IMR-90 (cell line): ENCODE measurements around the gene SMARCA4. TPM values are rescaled to one million over a fixed set of nuclear protein-coding genes. Genes with fewer than 3 reads are reported as not detected.

Source experiments
- ATAC-seq: fragments of 200-7000 bp; cut with Tn5 transposase; 2 replicates; pipeline ENCODE4 v1.9.1; 2020; ENCODE audit warnings: low read depth, mild to moderate bottlenecking, moderate library complexity
- BruUV-seq: library from RNA; stranded (reverse); fragments of 400-500 nt; replicated peaks from 2 replicates; lab custom pipeline; 2021; lab: Mats Ljungman, UMichigan
- CTCF ChIA-PET: fragments of 300-600 bp; formaldehyde crosslinking; extraction: SDS; loops from one replicate; lab custom pipeline; 2021; ENCODE audit warnings: antibody characterized with exemption; lab: Yijun Ruan, JAX
- POLR2A ChIA-PET: fragments of 300-600 bp; sonication (Branson Sonifier 250); formaldehyde crosslinking; loops from one replicate; lab custom pipeline; 2022; ENCODE audit warnings: antibody characterized with exemption; ENCODE audit not compliant: unreplicated experiment; lab: Charles Lee
- DNase-seq: peaks from one replicate; pipeline ENCODE4 v3.0.0; 2013
- H2AFZ ChIP-seq: replicated peaks from 2 replicates; pipeline ENCODE3; 2013; ENCODE audit warnings: low read length, mild to moderate bottlenecking; ENCODE audit not compliant: poor library complexity
- H2AK5ac ChIP-seq: 2 replicates; pipeline ENCODE4 v1.6.1; 2013; ENCODE audit warnings: low read depth, low read length, inconsistent platforms
- H2AK9ac ChIP-seq: replicated peaks from 2 replicates; pipeline ENCODE3; 2013; ENCODE audit warnings: mild to moderate bottlenecking, low read depth, low read length, moderate library complexity; ENCODE audit not compliant: poor library complexity
- H2BK120ac ChIP-seq: 2 replicates; pipeline ENCODE4 v1.6.1; 2013; ENCODE audit warnings: low read depth, low read length, inconsistent platforms
- H2BK15ac ChIP-seq: 3 replicates; pipeline ENCODE4 v1.6.1; 2013; ENCODE audit warnings: low read depth, low read length, inconsistent platforms
- H2BK20ac ChIP-seq: 2 replicates; pipeline ENCODE4 v1.6.1; 2013; ENCODE audit warnings: low read depth, mild to moderate bottlenecking, inconsistent platforms, low read length, moderate library complexity
- H2BK5ac ChIP-seq: 2 replicates; pipeline ENCODE4 v1.6.1; 2013; ENCODE audit warnings: mild to moderate bottlenecking, low read depth, low read length, inconsistent platforms; ENCODE audit not compliant: poor library complexity, severe bottlenecking
- H3K14ac ChIP-seq: replicated peaks from 2 replicates; pipeline ENCODE4 v1.6.1; 2013; ENCODE audit warnings: low read depth, low read length, inconsistent platforms
- H3K18ac ChIP-seq: 2 replicates; pipeline ENCODE4 v1.6.1; 2013; ENCODE audit warnings: low read depth, low read length, control low read depth
- H3K23ac ChIP-seq: 2 replicates; pipeline ENCODE4 v1.6.1; 2013; ENCODE audit warnings: low read depth, low read length, inconsistent platforms
- H3K27ac ChIP-seq: 2 replicates; pipeline ENCODE4 v1.5.1; 2013; ENCODE audit warnings: mild to moderate bottlenecking, control low read depth, low read length; ENCODE audit not compliant: insufficient read depth
- H3K27me3 ChIP-seq: 2 replicates; pipeline ENCODE4 v1.6.1; 2013; ENCODE audit warnings: low read length; ENCODE audit not compliant: control insufficient read depth, insufficient read depth
- H3K36me3 ChIP-seq: 2 replicates; pipeline ENCODE4 v1.6.1; 2013; ENCODE audit warnings: low read length, mixed read lengths; ENCODE audit not compliant: control insufficient read depth, insufficient read depth
- H3K4ac ChIP-seq: 2 replicates; pipeline ENCODE4 v1.6.1; 2013; ENCODE audit warnings: low read depth, low read length, inconsistent platforms
- H3K4me1 ChIP-seq: 2 replicates; pipeline ENCODE4 v1.6.1; 2013; ENCODE audit warnings: low read length, mixed read lengths; ENCODE audit not compliant: control insufficient read depth, insufficient read depth
- H3K4me2 ChIP-seq: 2 replicates; pipeline ENCODE4 v1.6.1; 2013; ENCODE audit warnings: low read depth, mild to moderate bottlenecking, control low read depth, low read length, moderate library complexity
- H3K4me3 ChIP-seq: 2 replicates; pipeline ENCODE4 v1.5.1; 2013; ENCODE audit warnings: low read depth, mild to moderate bottlenecking, control low read depth, low read length, moderate library complexity; ENCODE audit not compliant: insufficient read depth
- H3K56ac ChIP-seq: 2 replicates; pipeline ENCODE4 v1.6.1; 2013; ENCODE audit warnings: low read length, inconsistent platforms; ENCODE audit not compliant: insufficient read depth; ENCODE audit errors: extremely low read depth
- H3K79me1 ChIP-seq, 2 experiments: 2 replicates each; pipeline ENCODE4 v1.6.1; 2013; ENCODE audit warnings: low read length in 2 of 2, inconsistent platforms in 1 of 2, low read depth in 1 of 2
- H3K9ac ChIP-seq: 2 replicates; pipeline ENCODE4 v1.6.1; 2013; ENCODE audit warnings: low read depth, low read length, control low read depth
- H3K9me1 ChIP-seq: 2 replicates; pipeline ENCODE4 v1.6.1; 2013; ENCODE audit warnings: low read length, inconsistent platforms; ENCODE audit not compliant: insufficient read depth
- H3K9me3 ChIP-seq: 2 replicates; pipeline ENCODE4 v1.6.1; 2013; ENCODE audit warnings: low read length; ENCODE audit not compliant: control insufficient read depth, insufficient read depth
- H4K20me1 ChIP-seq: 2 replicates; pipeline ENCODE4 v1.6.1; 2013; ENCODE audit warnings: low read length, inconsistent platforms; ENCODE audit not compliant: insufficient read depth
- H4K5ac ChIP-seq: 2 replicates; pipeline ENCODE4 v1.6.1; 2013; ENCODE audit warnings: mild to moderate bottlenecking, low read depth, low read length, control low read depth
- H4K8ac ChIP-seq, 2 experiments: 2 replicates each; pipeline ENCODE4 v1.6.1; 2013; ENCODE audit warnings: low read depth in 2 of 2, low read length in 2 of 2, control low read depth in 1 of 2, inconsistent platforms in 1 of 2
- H4K91ac ChIP-seq: 2 replicates; pipeline ENCODE4 v1.6.1; 2013; ENCODE audit warnings: low read depth, low read length, inconsistent platforms; ENCODE audit not compliant: insufficient read depth
- BHLHE40 ChIP-seq: fragments of 150-350 bp; IDR thresholded peaks from 2 replicates; pipeline ENCODE4 v1.6.1; 2016; ENCODE audit warnings: mild to moderate bottlenecking, low read depth, low read length
- CEBPB ChIP-seq: IDR thresholded peaks from 2 replicates; pipeline ENCODE4 v1.6.1; 2012; ENCODE audit warnings: low read depth, low read length, improper control_type of control experiment
- CHD1 ChIP-seq: IDR thresholded peaks from 2 replicates; pipeline ENCODE4 v1.6.1; 2012; ENCODE audit warnings: low read depth, low read length, improper control_type of control experiment
- CTCF ChIP-seq: conservative IDR thresholded peaks from 2 replicates; pipeline ENCODE4 v1.5.1; 2012; ENCODE audit warnings: mild to moderate bottlenecking, low read depth, low read length, improper control_type of control experiment
- ELK1 ChIP-seq: fragments of 150-350 bp; IDR thresholded peaks from 2 replicates; pipeline ENCODE4 v1.6.1; 2016; ENCODE audit warnings: low read depth, mild to moderate bottlenecking, low read length, moderate library complexity, borderline replicate concordance
- FOS ChIP-seq: fragments of 150-350 bp; IDR thresholded peaks from 2 replicates; pipeline ENCODE4 v1.6.1; 2016; ENCODE audit warnings: low read depth, low read length
- MAFK ChIP-seq: IDR thresholded peaks from 2 replicates; pipeline ENCODE4 v1.6.1; 2012; ENCODE audit warnings: low read depth, low read length, improper control_type of control experiment
- MAZ ChIP-seq: IDR thresholded peaks from 2 replicates; pipeline ENCODE4 v1.6.1; 2012; ENCODE audit warnings: low read depth, mild to moderate bottlenecking, low read length, improper control_type of control experiment, moderate library complexity, borderline replicate concordance
- MXI1 ChIP-seq: IDR thresholded peaks from 2 replicates; pipeline ENCODE4 v1.6.1; 2012; ENCODE audit warnings: low read depth, mild to moderate bottlenecking, low read length, moderate library complexity, borderline replicate concordance
- NFE2L2 ChIP-seq: fragments of 150-350 bp; IDR thresholded peaks from 2 replicates; pipeline ENCODE4 v1.6.1; 2016; ENCODE audit warnings: low read depth, mild to moderate bottlenecking, low read length
- POLR2A ChIP-seq: IDR thresholded peaks from 2 replicates; pipeline ENCODE4 v1.6.1; 2012; ENCODE audit warnings: mild to moderate bottlenecking, low read depth, low read length
- RAD21 ChIP-seq: IDR thresholded peaks from 2 replicates; pipeline ENCODE4 v1.6.1; 2012; ENCODE audit warnings: low read length, improper control_type of control experiment
- RCOR1 ChIP-seq: IDR thresholded peaks from 2 replicates; pipeline ENCODE4 v1.6.1; 2012; ENCODE audit warnings: mild to moderate bottlenecking, low read length, improper control_type of control experiment; ENCODE audit not compliant: insufficient replicate concordance
- RFX5 ChIP-seq: IDR thresholded peaks from 2 replicates; pipeline ENCODE4 v1.8.0; 2012; ENCODE audit warnings: low read depth, mild to moderate bottlenecking, low read length, moderate library complexity
- SMC3 ChIP-seq: fragments of 150-350 bp; IDR thresholded peaks from 2 replicates; pipeline ENCODE4 v1.6.1; 2016; ENCODE audit warnings: low read depth, mild to moderate bottlenecking, antibody characterized with exemption, low read length, moderate library complexity
- USF2 ChIP-seq: fragments of 150-350 bp; IDR thresholded peaks from 2 replicates; pipeline ENCODE4 v1.6.1; 2017; ENCODE audit warnings: mild to moderate bottlenecking, antibody characterized with exemption, low read length, low read depth
- WGBS, 2 experiments: methylation state at CpG; one replicate each; pipeline versions ENCODE4 v1.1.5 to v1.1.7; 2013; ENCODE audit warnings: missing lambda C conversion rate in 2 of 2; ENCODE audit not compliant: insufficient read length in 1 of 2; ENCODE audit errors: extremely low coverage in 2 of 2; 5-methylcytosine and 5-hydroxymethylcytosine counted together
- dilution Hi-C: fragments of 300-500 bp; cut with HindIII; formaldehyde crosslinking; loops from one replicate; pipeline ENCODE4 v1.14.3; 2018; ENCODE audit warnings: low sequenced_read_pairs; ENCODE audit not compliant: unreplicated experiment
- in situ Hi-C: fragments of 300-500 bp; cut with MboI; formaldehyde crosslinking; loops from 3 replicates; pipeline ENCODE4 v1.14.3; 2019; ENCODE audit warnings: low sequenced_read_pairs, inconsistent platforms, mixed read lengths
- intact Hi-C: fragments of 100-400 bp; cut with micrococcal nuclease; formaldehyde crosslinking; loops from 2 replicates; pipeline ENCODE4 v1.10.0; 2022
- polyA plus RNA-seq, 3 experiments: library from polyadenylated mRNA; depleted of rRNA; stranded (reverse); fragments of >200 nt; gene quantifications; 2 replicates each; pipeline ENCODE4 v1.2.3, GENCODE V29; 2012; ENCODE audit warnings: low replicate concordance in 1 of 3
- total RNA-seq: library from RNA; depleted of rRNA; stranded (reverse); fragments of >200 nt; gene quantifications from 2 replicates; pipeline ENCODE4 v1.2.3, GENCODE V29; 2012

Gene SMARCA4
- total and polyA plus RNA-seq, 2 of the 4 experiments (the other 2 are of a cell fraction): 41.4 to 85.6 TPM

- Histone ChIP-seq H4K20me1 (peaks cover 95% of the 10 kb centered on the region), H2BK20ac (no peak overlapping the region), H3K4me2 (no peak overlapping the region), H3K4ac (no peak overlapping the region), H3K18ac (no peak overlapping the region), H3K56ac (no peak overlapping the region), H3K14ac (no peak overlapping the region), H3K4me3 (no peak overlapping the region), H4K5ac (no peak overlapping the region), H3K9ac (no peak overlapping the region), H3K36me3 (peaks cover 17% of the 10 kb centered on the region), H3K9me3 (no peaks in the 10 kb centered on the region), H2AK9ac (no peak overlapping the region), H2BK5ac (no peak overlapping the region), H3K27ac (no peak overlapping the region), H4K8ac (no peak overlapping the region), H3K9me1 (peaks cover 30% of the 10 kb centered on the region), H3K79me1 (peaks cover 23 to 89% of the 10 kb centered on the region in 2 experiments), H2AFZ (no peak overlapping the region), H3K27me3 (no peaks in the 10 kb centered on the region), H3K4me1 (peaks cover 16% of the 10 kb centered on the region), H3K23ac (no peak overlapping the region), H2AK5ac (no peak overlapping the region), H2BK15ac (no peak overlapping the region), H4K91ac (no peak overlapping the region), H2BK120ac (no peak overlapping the region)
- in situ Hi-C loops (no loop called here), dilution Hi-C loops (no loop called here), intact Hi-C loops (loop anchor here (5.0 kb wide), 1 partner anchor 38 kb away; no protein-coding TSS in a partner anchor)
- ATAC-seq: no peak
- TF ChIP-seq POLR2A (no peak), SMC3 (no peak), CHD1 (no peak), RAD21 (no peak), BHLHE40 (no peak), RFX5 (no peak), CEBPB (no peak), ELK1 (no peak), NFE2L2 (no peak), RCOR1 (no peak), MAFK (no peak), MXI1 (no peak), CTCF (no peak), USF2 (no peak), MAZ (no peak), FOS (no peak)
- CTCF ChIA-PET: no interaction called here
- POLR2A ChIA-PET: no interaction called here
- BruUV-seq: no TSS peak
- WGBS, 2 experiments: 88% methylated on average over 15 of the region's 15 CpGs; no CpG with 5 or more reads in 1 of the 2 experiments
- DNase-seq: no peak
Measured at GRCh38 chr19:10979951-10980381, 19.1 kb downstream of the SMARCA4 start.
